A673 (cell line): Measurements from ENCODE around the gene RPL28. TPM values are rescaled to one million over a fixed set of nuclear protein-coding genes. Genes with fewer than 3 reads are reported as not detected.
A peak's percentile ranks its signal among the peaks of the same experiment; 100 is the strongest.

Experiments
- BruUV-seq: library from RNA; stranded (reverse); fragments of 400-500 nt; replicated peaks from 2 replicates; lab custom pipeline; 2021; lab: Mats Ljungman, UMichigan
- CTCF ChIA-PET: fragments of 300-600 bp; sonication (Branson Sonifier 250); formaldehyde crosslinking; loops from one replicate; lab custom pipeline; 2022; ENCODE audit warnings: antibody characterized with exemption; lab: Charles Lee
- POLR2A ChIA-PET: fragments of 300-600 bp; sonication (Branson Sonifier 250); formaldehyde crosslinking; loops from one replicate; lab custom pipeline; 2022; ENCODE audit warnings: antibody characterized with exemption; ENCODE audit not compliant: low non-redundant PET; lab: Charles Lee
- DNase-seq: peaks from one replicate; pipeline ENCODE4 v3.0.0-alpha.2; 2015; ENCODE audit warnings: low spot score
- H3K27ac ChIP-seq: fragments of 200-600 bp; sonication (generic); 2 replicates; pipeline ENCODE4 v1.5.1; 2016; ENCODE audit warnings: mixed run types, low read depth, mild to moderate bottlenecking, mixed read lengths, antibody characterized with exemption, low read length; ENCODE audit not compliant: poor library complexity, severe bottlenecking
- H3K27me3 ChIP-seq: fragments of 200-600 bp; sonication (generic); replicated peaks from 2 replicates; pipeline ENCODE4 v1.6.1; 2017; ENCODE audit warnings: mixed run types, low read depth, mild to moderate bottlenecking, mixed read lengths, antibody characterized with exemption, low read length; ENCODE audit not compliant: insufficient read depth, poor library complexity
- H3K36me3 ChIP-seq: fragments of 200-600 bp; sonication (generic); 2 replicates; pipeline ENCODE4 v1.6.1; 2016; ENCODE audit warnings: mixed run types, mild to moderate bottlenecking, mixed read lengths, antibody characterized with exemption, low read length; ENCODE audit not compliant: insufficient read depth, poor library complexity, severe bottlenecking
- H3K4me1 ChIP-seq: fragments of 200-600 bp; sonication (generic); 2 replicates; pipeline ENCODE4 v1.6.1; 2017; ENCODE audit warnings: mixed run types, mild to moderate bottlenecking, mixed read lengths, antibody characterized with exemption, low read length; ENCODE audit not compliant: insufficient read depth, poor library complexity, severe bottlenecking
- H3K4me3 ChIP-seq: fragments of 200-600 bp; sonication (generic); 2 replicates; pipeline ENCODE4 v1.5.1; 2016; ENCODE audit warnings: low read depth, mixed run types, mild to moderate bottlenecking, mixed read lengths, low read length; ENCODE audit not compliant: poor library complexity, severe bottlenecking
- H3K9me3 ChIP-seq: fragments of 200-600 bp; sonication (generic); 2 replicates; pipeline ENCODE4 v1.6.1; 2016; ENCODE audit warnings: mixed run types, low read depth, mild to moderate bottlenecking, mixed read lengths, antibody characterized with exemption, low read length; ENCODE audit not compliant: poor library complexity, severe bottlenecking
- CTCF ChIP-seq: fragments of 300-800, 200-600 bp; sonication (generic); conservative IDR thresholded peaks from 2 replicates; pipeline ENCODE4 v1.5.1; 2017; ENCODE audit warnings: low read depth, mild to moderate bottlenecking, antibody characterized with exemption, low read length, moderate library complexity, mixed read lengths
- EZH2 ChIP-seq: fragments of 200-600 bp; sonication (generic); IDR thresholded peaks from 2 replicates; pipeline ENCODE4 v1.6.1; 2017; ENCODE audit warnings: borderline replicate concordance, low read depth, mild to moderate bottlenecking, mixed read lengths, antibody characterized with exemption, low read length; ENCODE audit not compliant: poor library complexity, severe bottlenecking
- intact Hi-C: fragments of 100-400 bp; cut with micrococcal nuclease; formaldehyde crosslinking; loops from one replicate; pipeline ENCODE4 v1.10.0; 2022; ENCODE audit not compliant: unreplicated experiment
- total RNA-seq: library from RNA; stranded (reverse); gene quantifications from 2 replicates; pipeline ENCODE4 v1.2.3, GENCODE V29; 2021

RPL28 gene
- total RNA-seq, 1 experiment from 2014 or later = 1,380 TPM

DNA sequence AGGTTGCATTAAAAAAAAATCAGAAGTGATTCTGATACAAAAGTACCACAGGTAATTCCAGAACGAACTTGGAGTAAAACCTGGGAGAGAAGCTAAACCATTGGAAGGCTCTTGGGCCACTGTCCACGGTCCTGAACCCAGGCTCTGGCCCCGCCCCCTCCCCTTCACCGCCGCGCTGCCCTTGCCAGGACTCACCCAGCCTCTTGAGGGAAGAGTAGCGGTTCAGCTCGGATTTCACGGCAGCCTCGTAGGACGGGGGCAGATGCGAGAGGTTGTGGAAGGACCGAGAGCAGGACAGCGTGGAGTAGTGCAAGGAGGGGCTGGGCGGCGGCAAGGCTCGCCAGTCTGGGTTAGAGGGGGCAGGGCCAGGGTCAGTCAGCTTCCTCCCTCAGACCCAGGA is 51.7 kb downstream of the RPL28 start:
- intact Hi-C loops = no loop called here
- H3K27me3 ChIP-seq = peaks cover 21% of the 10 kb centered on the region
- BruUV-seq = no TSS peak
- no peak for TF ChIP-seq CTCF
- TF ChIP-seq EZH2 = no peak
- no peak overlapping the region for H3K4me3 ChIP-seq
- no peak overlapping the region for H3K27ac ChIP-seq
- H3K36me3 ChIP-seq = no peaks in the 10 kb centered on the region
- CTCF ChIA-PET = interaction anchor here (0.7 kb wide), 1 partner anchor 66 kb away, joined by 3 read pairs; no protein-coding TSS in a partner anchor
- DNase-seq = peak; percentile 55
- peaks cover 16% of the 10 kb centered on the region for H3K4me1 ChIP-seq
- no peaks in the 10 kb centered on the region for H3K9me3 ChIP-seq
- POLR2A ChIA-PET = interaction anchor here (0.5 kb wide), 1 partner anchor 12 kb away, joined by 4 read pairs; no protein-coding TSS in a partner anchor

- intact Hi-C loops = no loop called here
- ChIA-PET CTCF (no interaction called here), POLR2A (no interaction called here)
- no TSS peak for BruUV-seq
- Histone ChIP-seq H3K4me1 (peaks cover 20% of the 10 kb centered on the region), H3K36me3 (no peaks in the 10 kb centered on the region), H3K9me3 (no peaks in the 10 kb centered on the region), H3K27ac (no peak overlapping the region), H3K27me3 (peaks cover 35% of the 10 kb centered on the region), H3K4me3 (no peak overlapping the region)
- TF ChIP-seq CTCF (no peak), EZH2 (no peak)
- DNase-seq = no peak
Measured at GRCh38 chr19:55439052-55439451, 53.3 kb downstream of the RPL28 start.

- ChIA-PET CTCF (no interaction called here), POLR2A (no interaction called here)
- Histone ChIP-seq H3K4me1 (peaks cover 20% of the 10 kb centered on the region), H3K4me3 (peak overlapping the region; percentile 20), H3K27me3 (peaks cover 45% of the 10 kb centered on the region), H3K27ac (no peak overlapping the region), H3K36me3 (no peaks in the 10 kb centered on the region), H3K9me3 (no peaks in the 10 kb centered on the region)
- TF ChIP-seq EZH2 (no peak), CTCF (no peak)
- BruUV-seq = no TSS peak
- intact Hi-C loops = no loop called here
- DNase-seq = no peak
Measured at GRCh38 chr19:55440411-55441105, 54.8 kb downstream of the RPL28 start.
